ENCODE measurements around the gene ARHGAP22. TPM values are rescaled to one million over a fixed set of nuclear protein-coding genes. Genes with fewer than 3 reads are reported as not detected.

Gene ARHGAP22
- polyA plus RNA-seq, 1 donor from 2014 or later = 0.15 TPM

DNA sequence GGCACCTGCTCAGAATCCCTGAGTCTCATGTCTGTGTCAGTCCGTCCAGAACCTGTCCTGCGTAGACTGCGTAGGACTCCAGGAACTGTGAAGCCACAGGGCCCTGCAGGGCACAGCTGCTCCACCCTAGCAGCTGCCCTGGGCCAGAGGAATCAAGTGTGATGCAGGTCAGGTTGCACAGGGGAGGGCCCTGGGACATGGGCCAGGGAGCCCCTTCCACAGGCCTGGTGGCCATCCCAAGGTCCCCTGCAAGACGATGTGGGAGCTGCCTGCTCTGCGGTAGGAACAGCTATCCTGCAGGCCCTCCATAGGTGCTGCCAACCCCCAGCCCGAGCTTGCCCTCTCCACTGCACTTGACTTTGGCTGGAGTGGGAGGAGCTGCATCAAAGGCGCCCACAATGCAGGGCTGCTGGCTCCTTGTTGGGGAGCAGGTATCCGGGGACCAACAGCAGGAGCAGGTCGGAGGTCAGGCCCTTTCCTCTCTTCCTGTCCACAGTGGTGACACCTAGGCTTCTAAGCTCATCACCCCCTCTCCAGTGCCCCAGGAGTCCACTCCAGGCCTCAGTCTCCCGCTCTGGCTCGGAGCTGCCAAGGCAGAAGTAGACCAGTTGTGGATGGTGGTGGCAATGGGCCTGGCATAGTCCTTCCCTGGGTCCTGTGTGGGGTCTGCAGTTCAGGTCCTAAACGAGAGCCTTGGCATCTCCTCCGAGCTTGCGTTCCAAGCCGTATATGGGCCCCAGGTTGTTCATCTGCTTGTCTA is 149.3 kb downstream of the ARHGAP22 start:
- Histone ChIP-seq H3K27ac (ENCODE audit: low read length) (no peak overlapping the region), H2AFZ (ENCODE audit: low read depth, low read length) (no peak overlapping the region), H3K79me2 (replicated peaks; ENCODE audit: insufficient read depth, low read length) (no peaks in the 10 kb centered on the region), H3K9me2 (ENCODE audit: insufficient read depth, low read length) (no peaks in the 10 kb centered on the region), H3K4me3 (ENCODE audit: low read length) (no peak overlapping the region), H3K9ac (ENCODE audit: low read length) (no peak overlapping the region), H3K36me3 (ENCODE audit: insufficient read depth, low read length) (no peaks in the 10 kb centered on the region), H4K20me1 (ENCODE audit: insufficient read depth) (no peaks in the 10 kb centered on the region), H3K4me2 (ENCODE audit: low read length) (no peak overlapping the region), H3K27me3 (ENCODE audit: insufficient read depth, low read depth, low read length) (no peaks in the 10 kb centered on the region), H3K9me3 (ENCODE audit: low read length) (peaks cover 2% of the 10 kb centered on the region), H3F3A (ENCODE audit: insufficient read depth, low read length, poor library complexity, severe bottlenecking) (no peaks in the 10 kb centered on the region)
- TF ChIP-seq EP300 (conservative IDR thresholded peaks at IDR 0.05; ENCODE audit: poor library complexity, severe bottlenecking) (no peak), MXI1 (conservative IDR thresholded peaks at IDR 0.05; ENCODE audit: poor library complexity, severe bottlenecking) (no peak), RAD21 (conservative IDR thresholded peaks at IDR 0.05) (no peak), SMC3 (conservative IDR thresholded peaks at IDR 0.05; ENCODE audit: poor library complexity) (no peak), EZH2 (IDR thresholded peaks at IDR 0.05; ENCODE audit: borderline replicate concordance, insufficient read depth, low read length, poor library complexity, severe bottlenecking) (no peak), TAF1 (IDR thresholded peaks at IDR 0.05; ENCODE audit: low read depth) (no peak), POLR2AphosphoS5 (IDR thresholded peaks at IDR 0.05) (no peak)
- TF ChIP-seq, protein P1, sequence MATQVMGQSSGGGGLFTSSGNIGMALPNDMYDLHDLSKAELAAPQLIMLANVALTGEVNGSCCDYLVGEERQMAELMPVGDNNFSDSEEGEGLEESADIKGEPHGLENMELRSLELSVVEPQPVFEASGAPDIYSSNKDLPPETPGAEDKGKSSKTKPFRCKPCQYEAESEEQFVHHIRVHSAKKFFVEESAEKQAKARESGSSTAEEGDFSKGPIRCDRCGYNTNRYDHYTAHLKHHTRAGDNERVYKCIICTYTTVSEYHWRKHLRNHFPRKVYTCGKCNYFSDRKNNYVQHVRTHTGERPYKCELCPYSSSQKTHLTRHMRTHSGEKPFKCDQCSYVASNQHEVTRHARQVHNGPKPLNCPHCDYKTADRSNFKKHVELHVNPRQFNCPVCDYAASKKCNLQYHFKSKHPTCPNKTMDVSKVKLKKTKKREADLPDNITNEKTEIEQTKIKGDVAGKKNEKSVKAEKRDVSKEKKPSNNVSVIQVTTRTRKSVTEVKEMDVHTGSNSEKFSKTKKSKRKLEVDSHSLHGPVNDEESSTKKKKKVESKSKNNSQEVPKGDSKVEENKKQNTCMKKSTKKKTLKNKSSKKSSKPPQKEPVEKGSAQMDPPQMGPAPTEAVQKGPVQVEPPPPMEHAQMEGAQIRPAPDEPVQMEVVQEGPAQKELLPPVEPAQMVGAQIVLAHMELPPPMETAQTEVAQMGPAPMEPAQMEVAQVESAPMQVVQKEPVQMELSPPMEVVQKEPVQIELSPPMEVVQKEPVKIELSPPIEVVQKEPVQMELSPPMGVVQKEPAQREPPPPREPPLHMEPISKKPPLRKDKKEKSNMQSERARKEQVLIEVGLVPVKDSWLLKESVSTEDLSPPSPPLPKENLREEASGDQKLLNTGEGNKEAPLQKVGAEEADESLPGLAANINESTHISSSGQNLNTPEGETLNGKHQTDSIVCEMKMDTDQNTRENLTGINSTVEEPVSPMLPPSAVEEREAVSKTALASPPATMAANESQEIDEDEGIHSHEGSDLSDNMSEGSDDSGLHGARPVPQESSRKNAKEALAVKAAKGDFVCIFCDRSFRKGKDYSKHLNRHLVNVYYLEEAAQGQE (IDR thresholded peaks at IDR 0.05; ENCODE audit: borderline replicate concordance) = no peak
- TF ChIP-seq, protein P2, sequence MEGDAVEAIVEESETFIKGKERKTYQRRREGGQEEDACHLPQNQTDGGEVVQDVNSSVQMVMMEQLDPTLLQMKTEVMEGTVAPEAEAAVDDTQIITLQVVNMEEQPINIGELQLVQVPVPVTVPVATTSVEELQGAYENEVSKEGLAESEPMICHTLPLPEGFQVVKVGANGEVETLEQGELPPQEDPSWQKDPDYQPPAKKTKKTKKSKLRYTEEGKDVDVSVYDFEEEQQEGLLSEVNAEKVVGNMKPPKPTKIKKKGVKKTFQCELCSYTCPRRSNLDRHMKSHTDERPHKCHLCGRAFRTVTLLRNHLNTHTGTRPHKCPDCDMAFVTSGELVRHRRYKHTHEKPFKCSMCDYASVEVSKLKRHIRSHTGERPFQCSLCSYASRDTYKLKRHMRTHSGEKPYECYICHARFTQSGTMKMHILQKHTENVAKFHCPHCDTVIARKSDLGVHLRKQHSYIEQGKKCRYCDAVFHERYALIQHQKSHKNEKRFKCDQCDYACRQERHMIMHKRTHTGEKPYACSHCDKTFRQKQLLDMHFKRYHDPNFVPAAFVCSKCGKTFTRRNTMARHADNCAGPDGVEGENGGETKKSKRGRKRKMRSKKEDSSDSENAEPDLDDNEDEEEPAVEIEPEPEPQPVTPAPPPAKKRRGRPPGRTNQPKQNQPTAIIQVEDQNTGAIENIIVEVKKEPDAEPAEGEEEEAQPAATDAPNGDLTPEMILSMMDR (IDR thresholded peaks at IDR 0.05; ENCODE audit: poor library complexity, severe bottlenecking) = no peak

DNA sequence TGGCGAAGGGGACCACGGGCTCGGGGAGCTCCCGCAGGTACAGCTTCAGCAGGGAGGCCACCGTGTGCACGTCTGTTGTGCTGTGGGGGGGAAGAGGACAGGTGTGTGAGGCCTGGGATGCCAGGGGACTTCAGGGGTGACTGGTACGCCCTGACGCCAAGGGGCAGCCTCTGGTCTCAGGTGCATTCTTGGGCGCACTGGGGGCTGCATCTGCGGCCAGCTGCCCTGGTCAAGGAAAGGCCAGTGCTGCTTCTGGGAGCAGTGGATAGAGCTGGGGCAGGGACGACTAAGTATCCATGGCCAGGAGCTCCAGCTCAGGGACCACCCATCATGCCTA is 149.8 kb downstream of the ARHGAP22 start:
- H2AFZ ChIP-seq (ENCODE audit: low read depth, low read length) = no peak overlapping the region
- H3K27ac ChIP-seq (ENCODE audit: low read length) = no peak overlapping the region
- H3K9me3 ChIP-seq (ENCODE audit: low read length) = no peaks in the 10 kb centered on the region
- H3K27me3 ChIP-seq (ENCODE audit: insufficient read depth, low read depth, low read length) = no peaks in the 10 kb centered on the region
- H3K4me3 ChIP-seq (ENCODE audit: low read length) = no peak overlapping the region
- no peaks in the 10 kb centered on the region for H4K20me1 ChIP-seq (ENCODE audit: insufficient read depth)
- no peaks in the 10 kb centered on the region for H3K79me2 ChIP-seq (replicated peaks; ENCODE audit: insufficient read depth, low read length)
- H3K36me3 ChIP-seq (ENCODE audit: insufficient read depth, low read length) = no peaks in the 10 kb centered on the region
- no peak overlapping the region for H3K9ac ChIP-seq (ENCODE audit: low read length)
- TF ChIP-seq EP300 (conservative IDR thresholded peaks at IDR 0.05; ENCODE audit: poor library complexity, severe bottlenecking) (no peak), EZH2 (IDR thresholded peaks at IDR 0.05; ENCODE audit: borderline replicate concordance, insufficient read depth, low read length, poor library complexity, severe bottlenecking) (no peak), RAD21 (conservative IDR thresholded peaks at IDR 0.05) (no peak), SMC3 (conservative IDR thresholded peaks at IDR 0.05; ENCODE audit: poor library complexity) (no peak), POLR2AphosphoS5 (IDR thresholded peaks at IDR 0.05) (no peak)
- H3F3A ChIP-seq (ENCODE audit: insufficient read depth, low read length, poor library complexity, severe bottlenecking) = no peaks in the 10 kb centered on the region
- no peak overlapping the region for H3K4me2 ChIP-seq (ENCODE audit: low read length)
- H3K9me2 ChIP-seq (ENCODE audit: insufficient read depth, low read length) = no peaks in the 10 kb centered on the region

All from neural cell (in vitro differentiated cells).